Measurements from ENCODE around the gene DOCK10. TPM values are rescaled to one million over a fixed set of nuclear protein-coding genes. Genes with fewer than 3 reads are reported as not detected.

Gene DOCK10
- total and polyA plus RNA-seq, 10 of the 15 experiments (the other 5 are each of a cell fraction or from before 2014, with no cell fraction given), result 16.9 to 120 (median 85.5) TPM

- TF ChIP-seq CBX3 (IDR thresholded peaks at IDR 0.05; ENCODE audit: borderline replicate concordance, low read depth) (no peak), SUPT20H (IDR thresholded peaks at IDR 0.05; ENCODE audit: borderline replicate concordance, control insufficient read depth, low read depth, low read length) (no peak), IRF3 (IDR thresholded peaks at IDR 0.05) (no peak), IRF4 (IDR thresholded peaks at IDR 0.05; ENCODE audit: low read depth, low read length) (no peak), JUNB (IDR thresholded peaks at IDR 0.05) (no peak)
Observed at GRCh38 chr2:225033440-225034318, 8.6 kb downstream of the DOCK10 start (continued).

- FAIRE-seq (no peak), ATAC-seq (no peak), DNase-seq (ENCODE audit: low read depth, low spot score) (no peak)
- POLR2A ChIA-PET, result interaction anchor here (1.5 kb wide), 1 partner anchor 10 kb away, joined by 8 read pairs; the partner anchor contains the start of gene DOCK10
- SMC1A ChIA-PET (ENCODE audit: uncharacterized antibody, unreplicated experiment), result interaction anchor here (0.7 to 1.5 kb wide), 8 partner anchors 9 to 632 kb away, joined by 3 to 5 read pairs (median 3); no protein-coding TSS in a partner anchor
- RAD21 ChIA-PET (ENCODE audit: unreplicated experiment), result interaction anchor here (1.0 kb wide), 1 partner anchor 23 kb away, joined by 3 read pairs; no protein-coding TSS in a partner anchor
- Histone ChIP-seq H3K9me3 (replicated peaks; ENCODE audit: control insufficient read depth, insufficient read depth, low read length) (no peaks in the 10 kb centered on the region; the same call in 2 of the 3 replicates), H3K4me2 (ENCODE audit: control insufficient read depth, insufficient read depth) (no peak overlapping the region; the same call in 1 of the 2 replicates), H3K4me3 (no peak overlapping the region), H3K9ac (ENCODE audit: control insufficient read depth, insufficient read depth, low read length) (no peak overlapping the region), H2AFZ (ENCODE audit: control insufficient read depth, low read depth, low read length) (no peak overlapping the region), H4K20me1 (ENCODE audit: control insufficient read depth, insufficient read depth) (no peaks in the 10 kb centered on the region), H3K79me2 (ENCODE audit: control insufficient read depth, insufficient read depth, low read length) (peaks cover 82% of the 10 kb centered on the region), H3K36me3 (ENCODE audit: control insufficient read depth in 2 of 2, insufficient read depth in 2 of 2, low read length in 1 of 2) (peaks cover 0 to 3% of the 10 kb centered on the region in 2 experiments; a peak in 2 of 4 replicates), H3K4me1 (ENCODE audit: control insufficient read depth, insufficient read depth, low read length) (peaks cover 3% of the 10 kb centered on the region), H3K27me3 (replicated peaks in 1 of 2; ENCODE audit: control insufficient read depth in 2 of 2, insufficient read depth in 2 of 2, low read length in 1 of 2) (no peaks in the 10 kb centered on the region), H3K27ac (ENCODE audit: control insufficient read depth, insufficient read depth) (0 out of 2 replicates have a peak overlapping the region, but pooled peaks have one; percentile 32)
- intact Hi-C loops (cut with micrococcal nuclease; ENCODE audit: unreplicated experiment) (no loop called here), in situ Hi-C loops (cut with MboI) (no loop called here)
- CTCF ChIA-PET, result interaction anchor here (0.6 to 1.6 kb wide), 5 partner anchors 11 to 110 kb away, joined by 3 to 5 read pairs (median 4); no protein-coding TSS in a partner anchor
- no TSS peak for BruUV-seq (replicated peaks)
- TF ChIP-seq BRCA1 (IDR thresholded peaks at IDR 0.05; ENCODE audit: low read depth, low read length), result no peak
- TF ChIP-seq CHD4 (IDR thresholded peaks at IDR 0.05), result no peak
- TF ChIP-seq IRF4 (IDR thresholded peaks at IDR 0.05; ENCODE audit: low read depth, low read length), result no peak
- TF ChIP-seq JUND (IDR thresholded peaks at IDR 0.05; ENCODE audit: low read depth, low read length), result no peak
- TF ChIP-seq ZZZ3 (IDR thresholded peaks at IDR 0.05; ENCODE audit: control insufficient read depth, insufficient read length, low read depth), result no peak
- TF ChIP-seq ZBTB33 (IDR thresholded peaks at IDR 0.05), result no peak
- no peak for TF ChIP-seq ATF2 (IDR thresholded peaks at IDR 0.05; ENCODE audit: low read length)
- TF ChIP-seq RELA (IDR thresholded peaks at IDR 0.05; ENCODE audit: borderline replicate concordance, partially characterized antibody), result no peak
Observed at GRCh38 chr2:225032246-225032645, 10.0 kb downstream of the DOCK10 start.
